Gastrocnemius medialis (tissue), 4 donors: Measurements from ENCODE around the gene NOL4L.
A peak's percentile ranks its signal among the peaks of the same experiment; 100 is the strongest.

ENCODE experiments used
- CTCF ChIP-seq, 5 experiments: fragments of 450-650 bp in 3 of 5; fragments of 200-600 bp in 2 of 5; sonication (generic) in 2 of 5; IDR thresholded peaks in 4 of 5; conservative IDR thresholded peaks in 1 of 5; 1 replicate in 4 of 5; 2 replicates in 1 of 5; pipeline ENCODE4 v1.5.1; 2016 to 2019; ENCODE audit warnings: antibody characterized with exemption in 5 of 5, mild to moderate bottlenecking in 3 of 5, moderate library complexity in 3 of 5
- POLR2A ChIP-seq, 2 donors: fragments of 450-650 bp; IDR thresholded peaks; one replicate each; pipeline ENCODE4 v1.6.1; 2017; ENCODE audit warnings: antibody characterized with exemption in 2 of 2, mild to moderate bottlenecking in 2 of 2, moderate library complexity in 2 of 2

DNA sequence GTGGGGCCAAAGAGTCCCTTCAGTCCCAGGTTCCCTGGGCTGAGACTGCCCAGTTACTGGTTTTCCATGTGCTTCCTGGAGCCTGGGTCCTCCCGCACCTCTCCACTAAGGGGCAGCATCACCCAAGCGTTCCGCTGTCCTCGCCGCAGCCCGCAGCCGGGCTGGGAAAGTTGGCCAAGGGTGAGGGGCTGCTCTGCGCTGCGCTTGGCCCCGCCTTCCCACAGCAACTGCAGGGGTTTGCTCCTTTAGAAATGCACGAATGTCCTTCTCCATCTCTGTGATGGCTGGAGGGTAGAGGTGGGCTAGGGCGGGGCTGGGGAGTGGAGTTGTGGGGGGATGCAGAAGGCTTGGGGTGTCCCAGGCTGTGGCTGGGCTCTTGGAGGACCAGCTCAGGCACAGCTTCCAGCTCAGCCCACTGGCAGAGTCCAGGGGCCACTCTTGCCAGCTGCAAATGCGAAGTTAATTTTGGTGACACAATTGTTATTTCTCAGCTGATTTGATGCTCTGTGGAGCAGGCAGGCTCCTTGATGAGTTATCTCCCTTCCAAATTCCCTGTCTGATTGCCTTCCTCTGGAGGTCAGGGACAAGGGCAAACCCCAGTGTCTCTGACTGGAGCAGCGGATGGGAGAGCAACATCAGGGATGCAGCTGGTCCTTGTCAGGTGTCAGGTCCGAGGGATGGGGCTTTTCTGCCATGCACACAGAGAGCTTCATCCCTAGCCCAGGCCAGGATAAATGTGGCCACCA is 63.2 kb downstream of the NOL4L start:
- TF ChIP-seq CTCF (IDR thresholded peaks at IDR 0.05 in 4 of 5, conservative IDR thresholded peaks at IDR 0.05 in 1 of 5) (peak; percentile 46 to 85 (median 76)), POLR2A (IDR thresholded peaks at IDR 0.05) (no peak)
